Measurements from ENCODE around the gene FKBP15. TPM values are rescaled to one million over a fixed set of nuclear protein-coding genes. Genes with fewer than 3 reads are reported as not detected.

FKBP15 gene
- total and polyA plus RNA-seq, 2 of the 13 experiments (the other 11 are each of a cell fraction or from before 2014, with no cell fraction given): 12.3 to 18.6 TPM

DNA sequence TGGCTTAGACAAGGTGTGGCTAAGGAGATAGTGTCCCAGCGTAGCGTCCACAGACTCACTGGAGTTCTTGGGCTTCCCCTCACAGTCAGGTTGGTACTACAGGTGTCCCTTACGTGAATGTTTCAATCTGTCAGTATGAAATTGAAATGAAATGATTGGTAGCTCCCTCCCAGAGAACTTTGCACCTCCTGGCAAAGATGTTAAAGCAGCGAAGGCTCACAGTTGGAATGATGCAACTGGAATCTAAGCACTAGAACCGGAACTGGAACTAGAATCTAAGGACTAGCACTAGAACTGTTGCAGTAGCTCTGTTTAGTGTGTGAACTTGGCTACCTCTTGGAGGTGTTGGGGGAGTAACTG lies 1.4 kb upstream of the FKBP15 start (continued):
- peak; percentile 11; the same call in 1 of the 2 replicates for TF ChIP-seq YEATS4 (CRISPR knock-in tag; IDR thresholded peaks at IDR 0.05; ENCODE audit: borderline replicate concordance)
- peak; percentile 25; the same call in 1 of the 2 replicates for TF ChIP-seq MIER3 (CRISPR knock-in tag; IDR thresholded peaks at IDR 0.05; ENCODE audit: borderline replicate concordance)
- peak; percentile 44; the same call in 1 of the 2 replicates for TF ChIP-seq ZBED4 (CRISPR knock-in tag; IDR thresholded peaks at IDR 0.05; ENCODE audit: borderline replicate concordance)
- TF ChIP-seq ZNF619 (CRISPR knock-in tag; IDR thresholded peaks at IDR 0.05): no peak
- TF ChIP-seq MATR3 (CRISPR knock-in tag; IDR thresholded peaks at IDR 0.05): no peak
- TF ChIP-seq POLR2A (IDR thresholded peaks at IDR 0.05; ENCODE audit: insufficient read depth in 1 of 2, low read depth in 2 of 2, low read length in 2 of 2): peak; percentile 35; a peak in 2 of 4 replicates
- no peak for TF ChIP-seq ZBTB42 (CRISPR knock-in tag; IDR thresholded peaks at IDR 0.05)
- TF ChIP-seq ARID4A (CRISPR knock-in tag; IDR thresholded peaks at IDR 0.05; ENCODE audit: borderline replicate concordance): peak; percentile 56; the same call in 1 of the 2 replicates
- TF ChIP-seq ELF1 (CRISPR knock-in tag; IDR thresholded peaks at IDR 0.05): peak; percentile 59; the same call in 1 of the 2 replicates
- 0 out of 2 replicates have a peak, but pooled peaks have one; percentile 51 for TF ChIP-seq ZNF574 (CRISPR knock-in tag; IDR thresholded peaks at IDR 0.05)
- TF ChIP-seq ATF6 (CRISPR knock-in tag; conservative IDR thresholded peaks at IDR 0.05): no peak
- peak; percentile 39; the same call in 1 of the 2 replicates for TF ChIP-seq DMAP1 (CRISPR knock-in tag; IDR thresholded peaks at IDR 0.05)
- peak; percentile 24; the same call in 1 of the 2 replicates for TF ChIP-seq FOXK1 (CRISPR knock-in tag; IDR thresholded peaks at IDR 0.05; ENCODE audit: borderline replicate concordance, low read depth)
- no peak for TF ChIP-seq MAZ (IDR thresholded peaks at IDR 0.05; ENCODE audit: borderline replicate concordance, low read depth, low read length)
- 0 out of 2 replicates have a peak, but pooled peaks have one; percentile 21 for TF ChIP-seq MAZ (CRISPR knock-in tag; IDR thresholded peaks at IDR 0.05; ENCODE audit: low read depth)
- peak; percentile 59; the same call in 1 of the 2 replicates for TF ChIP-seq SIN3A (IDR thresholded peaks at IDR 0.05; ENCODE audit: borderline replicate concordance, low read depth, low read length)

Measured in HepG2 (cell line).